Gastroesophageal sphincter (tissue), 4 donors: Measurements from ENCODE around the gene TNKS2. TPM values are rescaled to one million over a fixed set of nuclear protein-coding genes. Genes with fewer than 3 reads are reported as not detected.
"Not testable (repeated sequence)": the region's sequence is repeated elsewhere in the genome, so short reads cannot be mapped to it uniquely, and the experiment has no call there.

Experiments
- ATAC-seq: fragments of 150-250 bp; one replicate; pipeline ENCODE4 v1.9.1; 2016; ENCODE audit warnings: mild to moderate bottlenecking, moderate library complexity
- H3K27ac ChIP-seq, 4 donors: fragments of 200-600 bp; sonication (generic) in 3 of 4; 1 replicate in 3 of 4; 2 replicates in 1 of 4; pipeline ENCODE4 v1.5.1; 2016 to 2019
- H3K27me3 ChIP-seq: fragments of 200-600 bp; sonication (generic); one replicate; pipeline ENCODE4 v1.5.1; 2019
- H3K36me3 ChIP-seq, 2 donors: fragments of 200-600 bp; sonication (generic); one replicate each; pipeline ENCODE4 v1.5.1; 2019; ENCODE audit warnings: control low read depth in 1 of 2
- H3K4me1 ChIP-seq, 3 donors: fragments of 200-600 bp; sonication (generic); 1 replicate in 2 of 3; 2 replicates in 1 of 3; pipeline ENCODE4 v1.5.1; 2016 to 2019; ENCODE audit warnings: control low read depth in 2 of 3
- H3K4me3 ChIP-seq, 2 donors: fragments of 200-600 bp; sonication (generic); one replicate each; pipeline ENCODE4 v1.5.1; 2019; ENCODE audit warnings: mild to moderate bottlenecking in 1 of 2, moderate library complexity in 1 of 2
- H3K9me3 ChIP-seq, 3 donors: fragments of 200-600 bp; sonication (generic); one replicate each; pipeline ENCODE4 v1.5.1; 2017 to 2019; ENCODE audit warnings: control low read depth in 2 of 3
- CTCF ChIP-seq, 4 experiments: fragments of 200-600 bp in 2 of 4; fragments of 450-650 bp in 2 of 4; sonication (generic) in 1 of 4; IDR thresholded peaks; one replicate each; pipeline ENCODE4 v1.5.1; 2017 to 2019; ENCODE audit warnings: antibody characterized with exemption in 4 of 4, mild to moderate bottlenecking in 2 of 4, moderate library complexity in 2 of 4
- EP300 ChIP-seq: sonication (generic); formaldehyde crosslinking; IDR thresholded peaks from one replicate; pipeline ENCODE4 v1.6.1; 2017; ENCODE audit warnings: antibody characterized with exemption, mild to moderate bottlenecking
- POLR2A ChIP-seq, 2 donors: fragments of 450-650 bp; IDR thresholded peaks; one replicate each; pipeline ENCODE4 v1.6.1; 2017; ENCODE audit warnings: antibody characterized with exemption in 2 of 2, mild to moderate bottlenecking in 2 of 2, moderate library complexity in 1 of 2
- POLR2AphosphoS5 ChIP-seq: sonication (generic); formaldehyde crosslinking; IDR thresholded peaks from one replicate; pipeline ENCODE4 v1.6.1; 2017; ENCODE audit warnings: antibody characterized with exemption
- WGBS, 2 donors: methylation state at CpG; one replicate each; pipeline ENCODE4 v1.1.5; 2018; ENCODE audit warnings: low coverage in 1 of 2; 5-methylcytosine and 5-hydroxymethylcytosine counted together
- total RNA-seq, 4 donors: library from RNA; depleted of rRNA; stranded (reverse); fragments of >200 nt; gene quantifications; one replicate each; pipeline ENCODE4 v1.1.0, GENCODE V29; 2016

Gene TNKS2
- total RNA-seq, 4 donors from 2014 or later: 40.6 to 49.7 (median 45.6) TPM

DNA sequence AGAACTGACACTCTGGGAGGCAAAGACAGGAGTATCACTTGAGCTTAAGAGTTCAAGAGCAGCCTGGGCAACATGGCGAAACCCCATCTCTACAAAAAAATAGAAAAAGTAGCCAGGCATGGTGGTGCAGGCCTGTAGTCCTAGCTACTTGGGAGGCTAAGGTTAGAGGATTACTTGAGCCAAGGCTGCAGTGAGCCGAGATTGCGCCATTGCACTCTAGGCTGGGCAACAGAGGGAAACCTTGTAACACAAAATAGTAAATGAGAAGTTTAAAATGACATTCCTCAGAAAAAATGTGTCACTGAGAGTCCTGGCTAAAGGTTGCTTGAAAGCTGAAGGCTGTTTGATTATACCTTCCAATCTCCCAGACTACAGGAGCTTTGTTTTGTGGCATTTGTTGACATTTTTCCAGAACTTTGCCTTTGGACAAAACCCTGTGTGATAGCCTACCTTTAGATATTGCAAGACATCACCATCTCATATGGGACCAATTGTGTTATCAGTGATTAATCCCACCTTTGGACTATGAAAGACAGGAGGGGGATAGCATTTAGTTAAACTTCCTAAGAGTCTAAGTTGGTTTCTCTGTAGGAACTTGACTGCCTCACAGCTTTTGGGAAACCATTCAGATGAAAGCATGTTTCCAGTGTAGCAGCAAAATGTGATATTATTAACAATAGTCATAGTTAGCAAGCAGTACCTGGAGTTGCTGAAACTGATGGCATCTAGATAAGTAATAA, 5.3 kb downstream of the TNKS2 start:
- 96 to 100% methylated on average over 1 to 3 of the region's 3 CpGs for WGBS, 2 donors
- no peaks in the 10 kb centered on the region for H3K27me3 ChIP-seq
- peaks cover 0 to 77% (median 12%) of the 10 kb centered on the region in 3 donors for H3K4me1 ChIP-seq
- H3K27ac ChIP-seq: no peak overlapping the region
- H3K9me3 ChIP-seq: no peaks in the 10 kb centered on the region
- ATAC-seq: no peak
- no peak overlapping the region for H3K4me3 ChIP-seq
- peaks cover 0 to 18% of the 10 kb centered on the region in 2 donors for H3K36me3 ChIP-seq
- TF ChIP-seq CTCF (IDR thresholded peaks at IDR 0.05): no peak
- no peak for TF ChIP-seq POLR2AphosphoS5
- TF ChIP-seq EP300: no peak
- TF ChIP-seq POLR2A (IDR thresholded peaks at IDR 0.05): no peak

- no peak overlapping the region for H3K27ac ChIP-seq
- H3K27me3 ChIP-seq: no peaks in the 10 kb centered on the region
- peaks cover 0 to 18% of the 10 kb centered on the region in 2 donors for H3K36me3 ChIP-seq
- TF ChIP-seq EP300 (no peak), CTCF (IDR thresholded peaks at IDR 0.05) (no peak), POLR2A (IDR thresholded peaks at IDR 0.05) (no peak), POLR2AphosphoS5 (no peak)
- peaks cover 0 to 77% (median 12%) of the 10 kb centered on the region in 3 donors for H3K4me1 ChIP-seq
- no peak for ATAC-seq
- H3K4me3 ChIP-seq: no peak overlapping the region
- no peaks in the 10 kb centered on the region for H3K9me3 ChIP-seq
Observed at GRCh38 chr10:91804126-91804510, 5.9 kb downstream of the TNKS2 start.

DNA sequence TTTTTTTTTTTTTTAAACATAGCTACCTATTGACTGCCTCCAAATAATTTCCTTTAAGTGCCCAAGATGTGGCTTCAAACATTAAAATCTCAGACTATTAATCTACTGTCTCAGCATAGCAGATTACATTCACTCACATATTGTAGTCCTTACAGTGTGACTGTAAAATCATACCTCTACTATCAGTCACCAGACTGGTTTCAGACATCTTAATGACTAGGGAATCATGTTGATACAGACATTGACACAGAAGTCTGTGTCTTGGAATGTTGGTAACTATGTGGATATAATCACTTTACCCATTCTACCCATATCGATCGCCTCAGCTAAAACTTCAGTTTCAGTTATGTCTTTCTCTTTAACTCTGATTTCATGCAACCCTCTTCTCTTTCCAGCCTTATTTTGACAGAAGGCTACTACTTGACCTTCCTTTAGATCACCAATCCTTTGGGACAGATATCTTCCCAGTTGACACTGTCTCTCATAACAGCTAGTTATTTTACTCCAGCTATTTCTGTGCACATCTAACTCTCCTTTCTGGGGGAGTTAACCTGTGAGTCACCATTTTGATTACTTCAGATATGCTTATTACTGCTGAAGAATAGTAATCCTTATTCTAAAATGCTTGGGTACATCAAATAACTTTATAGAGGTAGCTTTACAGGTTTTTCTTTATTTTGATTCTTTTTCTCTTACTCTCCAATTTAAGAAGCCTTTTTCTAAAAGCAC, 7.0 kb downstream of the TNKS2 start:
- Histone ChIP-seq H3K36me3 (peaks cover 0 to 18% of the 10 kb centered on the region in 2 donors), H3K4me3 (no peak overlapping the region), H3K4me1 (peaks cover 0 to 66% (median 10%) of the 10 kb centered on the region in 3 donors), H3K27me3 (no peaks in the 10 kb centered on the region), H3K27ac (no peak overlapping the region), H3K9me3 (no peaks in the 10 kb centered on the region)
- ATAC-seq: no peak
- 83 to 88% methylated on average over 2 of the region's 2 CpGs for WGBS, 2 donors
- TF ChIP-seq POLR2A (IDR thresholded peaks at IDR 0.05) (no peak), CTCF (IDR thresholded peaks at IDR 0.05) (no peak), EP300 (no peak), POLR2AphosphoS5 (no peak)

- not testable (repeated sequence) for H3K27me3 ChIP-seq, H3K9me3 ChIP-seq, ATAC-seq, H3K27ac ChIP-seq, H3K4me3 ChIP-seq
- H3K36me3 ChIP-seq: peaks cover 0 to 15% of the 10 kb centered on the region in 2 donors
- peaks cover 0 to 52% (median 4%) of the 10 kb centered on the region in 3 donors for H3K4me1 ChIP-seq
- WGBS, 2 donors: 90 to 97% methylated on average over 5 to 14 of the region's 14 CpGs
Observed at GRCh38 chr10:91807264-91807663, 9.0 kb downstream of the TNKS2 start.

DNA sequence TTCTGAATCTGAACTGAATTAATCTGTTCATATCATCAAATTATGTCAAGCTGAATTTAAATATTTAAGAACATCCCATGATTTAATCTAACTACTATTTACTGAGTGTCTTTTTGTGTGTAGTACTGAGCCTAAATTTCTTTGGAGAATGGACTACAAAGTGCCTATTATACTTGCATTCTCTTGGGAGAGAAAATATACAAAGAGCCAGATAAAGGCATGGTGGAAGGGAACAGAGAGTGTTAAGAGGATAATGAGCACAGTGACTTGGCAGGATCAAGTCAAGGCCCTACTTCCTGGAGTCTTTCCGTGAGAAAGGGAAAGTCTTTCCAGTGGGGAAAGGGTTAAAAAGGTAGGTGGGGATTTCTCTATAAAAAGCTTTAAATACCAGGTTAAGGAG, 15.0 kb downstream of the TNKS2 start:
- ATAC-seq: no peak
- WGBS, 2 donors: 33 to 73% methylated on average over 1 of the region's 1 CpG
- TF ChIP-seq EP300 (no peak), POLR2A (IDR thresholded peaks at IDR 0.05) (no peak), CTCF (IDR thresholded peaks at IDR 0.05) (no peak), POLR2AphosphoS5 (no peak)

More for the DNA sequence above, 15.0 kb downstream of the TNKS2 start:
- Histone ChIP-seq H3K27me3 (no peaks in the 10 kb centered on the region), H3K36me3 (peaks cover 6 to 46% of the 10 kb centered on the region in 2 donors), H3K4me3 (no peak overlapping the region), H3K27ac (no peak overlapping the region), H3K9me3 (no peaks in the 10 kb centered on the region), H3K4me1 (peaks cover 0 to 34% (median 0%) of the 10 kb centered on the region in 3 donors)
